ENCODE results near the gene GLP1R.
"Not testable (repeated sequence)": the region's sequence is repeated elsewhere in the genome, so short reads cannot be mapped to it uniquely, and the experiment has no call there.

Gene GLP1R

DNA sequence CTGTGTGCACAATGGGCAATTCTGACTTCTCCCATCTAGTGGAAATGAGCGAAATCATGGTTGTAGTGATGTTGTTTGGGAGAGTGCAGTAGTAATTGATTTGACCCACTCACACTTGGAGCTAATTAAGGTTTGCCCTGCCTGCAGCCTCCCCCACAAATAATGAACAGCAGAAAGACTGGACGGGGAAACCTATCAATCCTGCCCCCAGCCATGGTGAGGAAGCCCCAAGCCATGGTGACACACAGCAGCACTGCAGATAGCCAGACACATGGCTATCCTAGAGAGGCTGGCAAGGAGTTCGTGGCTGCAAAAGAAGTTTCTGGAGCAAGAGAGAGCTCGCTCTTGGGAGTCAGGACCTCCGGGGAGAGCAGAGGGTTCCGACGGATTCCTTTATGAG is 38.6 kb downstream of the GLP1R start:
- no peak for DNase-seq

DNA sequence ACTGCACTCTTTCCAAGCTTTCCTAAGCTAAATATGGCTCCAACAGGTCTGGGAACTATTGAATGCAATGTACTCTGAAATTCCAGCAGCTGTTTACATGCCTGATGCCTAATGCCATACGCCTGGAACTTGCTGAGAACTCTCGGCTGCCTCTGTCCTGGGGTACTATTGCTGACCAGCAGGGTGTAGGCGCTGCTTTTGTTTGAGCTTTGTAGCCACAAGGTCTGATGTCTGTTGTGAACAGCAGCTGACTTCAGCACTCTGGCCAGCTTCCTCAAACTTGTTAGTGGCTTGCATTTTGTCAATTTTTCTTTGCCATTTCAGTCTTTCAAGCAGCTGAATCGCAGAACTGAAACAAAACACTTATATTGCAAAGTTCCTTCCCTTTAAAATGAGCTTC is 39.8 kb downstream of the GLP1R start:
- DNase-seq = no peak

DNA sequence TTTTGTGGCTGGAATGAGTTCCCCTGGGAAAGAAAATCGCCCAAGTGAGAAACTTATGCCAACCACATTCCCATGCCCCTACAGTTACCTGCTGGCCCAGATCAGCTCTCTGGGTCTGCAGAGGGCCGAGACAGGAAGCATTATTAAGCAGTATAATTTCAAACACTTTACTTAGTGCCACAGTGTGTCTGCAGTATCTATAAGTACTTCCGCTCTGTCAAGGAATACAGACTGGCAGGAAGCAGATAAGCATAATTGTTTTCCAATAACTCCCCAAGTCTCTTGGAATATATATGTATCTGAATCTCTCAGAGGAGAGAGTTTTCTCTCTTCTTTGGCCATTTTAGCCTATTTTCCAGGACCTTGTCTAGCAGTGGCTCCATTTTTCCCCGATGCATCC is 41.5 kb downstream of the GLP1R start:
- DNase-seq = no peak

DNA sequence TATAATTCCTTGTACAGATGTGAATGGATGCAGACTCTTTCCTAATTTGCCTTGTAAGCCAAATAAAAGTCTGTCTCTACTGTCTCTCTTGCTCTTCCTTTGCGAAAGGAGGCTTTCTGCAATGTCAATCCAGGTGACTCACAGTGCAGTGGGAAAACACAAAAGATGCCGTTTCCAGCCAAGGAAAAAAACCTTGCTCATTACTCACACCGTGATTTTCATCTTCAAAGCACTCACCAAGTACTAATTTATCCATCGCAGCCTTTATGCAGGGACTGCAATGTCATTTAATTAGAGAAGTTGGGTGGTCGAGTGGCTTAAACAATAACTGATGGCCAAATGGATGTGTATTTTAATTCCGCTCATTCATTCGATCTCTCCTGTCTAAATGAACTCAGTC is 42.6 kb downstream of the GLP1R start:
- no peak for DNase-seq

DNA sequence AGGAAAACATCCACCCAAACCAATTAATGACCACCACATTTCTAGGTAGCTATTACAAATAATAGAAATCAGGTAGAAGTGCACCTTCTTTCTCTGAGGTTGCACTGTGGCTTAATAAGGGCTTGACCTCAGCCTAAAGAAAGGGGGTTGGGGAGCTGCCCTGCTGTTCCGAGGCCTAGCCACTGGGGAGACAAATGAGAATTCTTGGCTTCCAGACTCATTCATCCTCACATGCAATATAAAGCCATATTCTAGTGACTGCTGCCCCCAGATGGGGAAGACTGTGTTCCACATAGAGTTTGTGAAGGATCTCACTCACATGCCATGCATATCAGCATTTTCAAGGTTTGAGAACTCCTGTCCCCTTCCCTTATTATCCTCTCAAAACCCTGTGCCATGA is 43.5 kb downstream of the GLP1R start:
- no peak for DNase-seq

DNA sequence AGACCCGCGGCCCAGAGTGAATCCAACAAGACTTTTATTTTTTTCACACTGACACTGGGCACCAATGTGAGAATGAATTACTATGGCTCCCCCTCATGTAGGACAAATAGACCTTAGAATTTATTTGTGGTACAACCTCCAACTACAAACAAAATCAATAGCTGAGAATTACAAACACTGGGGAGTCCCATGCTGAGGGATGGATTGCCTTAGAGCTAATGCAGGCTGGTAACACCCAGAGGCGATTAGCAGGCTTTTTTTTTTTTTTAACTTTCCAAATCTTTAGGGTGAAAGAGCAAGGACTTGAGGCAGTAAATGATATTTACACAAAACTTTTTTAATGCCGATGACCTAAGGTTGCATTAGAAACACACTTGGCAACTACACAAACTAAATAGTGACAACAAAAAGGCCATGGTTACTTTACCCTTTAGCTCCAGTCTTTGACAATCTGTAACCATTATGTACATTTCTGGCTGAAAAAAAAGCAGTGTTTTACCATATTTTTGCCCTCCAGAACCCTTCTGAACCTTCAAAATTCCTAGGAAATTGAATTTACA is 44.6 kb downstream of the GLP1R start:
- DNase-seq = no peak

DNA sequence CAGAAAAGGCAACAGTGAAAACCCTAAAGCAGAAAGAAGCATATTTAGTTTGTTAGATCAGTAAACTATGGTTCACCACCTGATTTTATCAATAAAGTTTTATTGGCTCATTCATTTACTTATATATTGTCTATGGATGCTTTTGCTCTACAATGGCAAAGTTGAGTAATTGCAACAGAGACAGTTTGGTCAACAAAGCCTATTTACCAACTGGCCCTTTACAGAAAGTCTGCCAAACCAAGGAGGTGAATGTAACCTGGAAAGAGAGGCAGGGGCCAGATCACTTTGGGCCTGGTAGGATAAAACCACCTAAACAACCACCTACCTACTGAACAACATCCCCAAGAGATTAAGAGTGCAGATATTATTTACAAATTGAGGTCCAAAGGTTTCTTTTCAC is 47.0 kb downstream of the GLP1R start:
- no peak for DNase-seq

DNA sequence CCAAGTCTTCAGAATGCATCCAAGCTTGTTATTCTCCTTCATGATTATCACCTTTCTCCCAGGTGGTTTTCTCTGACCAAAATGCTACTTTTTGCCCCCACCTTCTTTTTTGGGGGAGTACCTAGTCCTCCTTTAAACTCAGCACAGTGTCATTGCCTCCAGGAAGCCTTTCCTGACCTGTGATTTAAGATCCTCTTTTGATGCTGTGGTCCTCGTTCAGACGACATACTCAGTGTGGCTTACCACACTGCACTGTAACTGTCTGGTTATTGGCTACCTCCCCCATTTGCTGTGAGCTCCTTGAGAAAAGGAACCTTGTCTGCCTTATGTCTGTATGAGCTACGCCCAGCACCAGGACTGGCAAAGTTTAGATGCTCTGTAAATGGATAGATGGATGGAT is 51.8 kb downstream of the GLP1R start:
- DNase-seq = no peak

DNA sequence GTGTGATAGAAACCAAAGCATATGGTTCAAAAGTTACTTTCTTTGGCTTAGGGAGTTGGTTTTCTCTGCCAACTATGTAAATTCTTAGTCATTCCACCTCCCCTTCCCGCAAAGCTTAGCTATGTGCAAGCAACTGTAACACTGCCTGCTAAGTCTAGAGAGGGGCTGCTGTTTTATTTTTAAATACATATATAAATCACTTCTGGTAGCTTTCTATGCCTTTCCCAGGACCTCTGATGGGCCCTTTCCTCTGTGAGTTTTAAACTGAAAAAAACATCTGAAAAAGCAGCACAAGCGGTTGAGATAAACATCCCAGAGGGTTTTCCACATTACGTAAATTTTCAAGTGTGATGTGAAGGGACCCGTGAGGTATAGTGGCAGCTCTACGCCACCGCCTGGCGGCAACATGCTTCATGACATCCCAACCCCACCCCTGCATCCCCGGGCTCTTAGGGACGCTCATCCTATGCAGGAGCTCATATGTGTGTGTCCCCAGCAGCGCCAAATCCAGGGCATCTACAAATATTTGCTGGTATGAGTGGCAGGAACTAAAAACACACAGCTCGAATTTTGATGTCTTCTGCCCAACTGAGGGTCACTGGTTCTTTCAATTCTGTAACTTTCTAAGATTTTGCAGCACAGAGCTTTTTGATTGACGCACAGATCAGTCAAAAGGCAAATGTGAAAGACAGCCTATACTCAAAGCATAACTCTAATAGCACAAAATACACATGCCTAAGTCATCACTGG is 53.7 kb downstream of the GLP1R start:
- DNase-seq = peak; percentile 22

DNA sequence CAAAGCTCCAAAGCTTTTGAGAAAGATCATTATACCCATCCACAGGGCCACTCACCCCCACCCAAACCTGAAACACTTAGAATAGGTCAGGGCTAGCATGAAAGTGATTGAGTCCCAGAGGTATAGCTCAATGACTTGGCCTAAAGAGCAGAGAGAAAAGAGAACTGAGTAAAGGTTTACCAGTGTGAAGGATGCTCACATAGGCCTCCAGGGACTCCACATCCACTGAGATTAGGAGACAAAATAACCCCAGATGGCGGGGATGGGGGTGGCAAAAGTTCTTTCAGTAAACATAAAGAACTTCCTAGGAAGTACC is 54.2 kb downstream of the GLP1R start:
- no peak for DNase-seq

DNA sequence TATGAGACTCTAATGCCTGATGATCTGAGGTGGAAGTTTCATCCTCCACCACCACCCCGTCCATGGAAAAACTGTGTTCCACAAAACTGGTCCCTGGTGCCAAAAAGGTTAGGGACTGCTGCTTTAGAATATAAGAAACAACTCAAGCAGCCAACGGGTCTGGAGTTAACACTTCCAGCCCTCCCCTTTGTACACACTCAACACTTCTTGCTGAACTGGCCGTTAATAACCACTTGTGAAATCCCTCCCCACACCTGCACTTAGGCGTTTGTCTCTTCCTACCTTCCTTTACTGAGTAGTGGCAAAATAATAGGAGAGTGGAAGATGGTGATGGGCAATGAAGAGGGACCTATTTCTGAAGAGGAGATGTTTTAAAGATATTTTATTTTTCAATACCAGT is 55.9 kb downstream of the GLP1R start:
- DNase-seq = no peak

DNA sequence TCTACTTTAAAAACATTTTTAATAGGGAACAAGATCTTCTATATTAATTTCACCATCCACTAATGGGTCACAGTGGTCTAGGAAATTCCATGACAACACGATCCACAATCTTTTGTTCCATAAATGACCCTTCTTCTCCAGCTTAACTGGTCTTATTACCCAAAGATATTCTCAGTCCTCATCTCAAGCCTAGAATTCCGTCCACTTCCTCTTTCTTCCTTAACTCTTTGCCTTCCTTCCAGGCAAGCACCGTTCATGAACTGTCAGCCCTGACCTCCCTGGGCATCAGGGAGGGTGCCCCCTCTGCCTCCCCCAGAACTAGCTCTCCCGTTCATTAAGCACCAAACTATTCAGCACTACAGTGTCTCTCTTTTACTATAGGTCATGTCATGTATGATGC is 58.5 kb downstream of the GLP1R start:
- no peak for DNase-seq

DNA sequence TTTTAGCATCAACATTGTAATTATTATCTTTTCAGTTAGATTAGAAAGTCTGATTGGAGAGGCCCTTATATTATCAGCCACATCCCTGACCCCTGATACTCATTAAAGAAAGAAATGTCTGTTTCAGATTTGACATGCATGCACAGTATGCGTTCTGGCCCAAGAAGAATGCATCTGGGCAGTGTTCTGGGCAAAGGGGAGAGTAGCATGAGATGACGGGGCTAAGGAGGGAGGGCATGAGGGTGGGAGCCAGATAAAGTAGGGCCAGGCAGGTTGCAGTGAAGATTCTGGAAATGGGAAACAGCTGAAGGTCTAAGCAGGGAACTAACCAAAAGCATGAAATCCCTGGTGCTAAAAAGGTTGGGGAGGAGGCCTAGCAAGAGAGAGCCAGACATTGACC is 59.1 kb downstream of the GLP1R start:
- DNase-seq = no peak

DNA sequence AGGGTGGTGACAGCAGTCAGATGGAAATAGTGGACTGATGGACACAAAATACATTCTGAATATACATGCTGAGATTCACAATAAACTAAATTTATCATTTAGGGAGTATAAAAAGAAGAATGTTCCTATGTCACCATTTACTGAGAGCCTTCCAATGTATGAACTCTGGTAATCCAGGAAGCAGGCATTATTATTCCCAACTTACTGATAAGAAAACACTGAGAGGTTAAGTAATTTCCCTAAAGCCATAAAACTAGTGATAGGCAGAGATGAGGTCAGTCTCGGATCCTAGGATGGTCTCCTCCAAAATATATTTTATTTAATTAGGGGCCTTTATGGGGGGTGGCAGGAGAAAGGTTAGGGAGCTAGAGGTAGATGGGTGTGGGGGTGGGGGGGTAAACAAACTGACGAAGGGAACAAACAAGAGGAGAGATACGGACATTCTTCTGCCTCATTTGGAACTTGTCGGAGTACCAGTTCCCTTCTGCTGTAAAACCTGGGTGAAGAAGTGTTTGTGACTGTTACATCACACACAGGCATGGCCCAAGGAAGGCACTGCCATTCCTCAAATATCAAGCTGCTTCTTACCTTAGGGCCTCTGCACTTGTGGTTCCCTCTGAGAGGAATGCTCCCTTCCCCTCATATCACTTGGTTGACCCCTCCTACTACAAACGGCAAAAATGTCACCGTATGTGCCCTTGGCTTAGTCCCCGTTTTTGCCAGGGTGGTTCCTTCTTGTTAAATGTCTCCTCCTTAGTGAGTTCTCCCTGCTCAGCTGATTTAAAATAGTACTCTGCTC is 59.7 kb downstream of the GLP1R start:
- DNase-seq = no peak

DNA sequence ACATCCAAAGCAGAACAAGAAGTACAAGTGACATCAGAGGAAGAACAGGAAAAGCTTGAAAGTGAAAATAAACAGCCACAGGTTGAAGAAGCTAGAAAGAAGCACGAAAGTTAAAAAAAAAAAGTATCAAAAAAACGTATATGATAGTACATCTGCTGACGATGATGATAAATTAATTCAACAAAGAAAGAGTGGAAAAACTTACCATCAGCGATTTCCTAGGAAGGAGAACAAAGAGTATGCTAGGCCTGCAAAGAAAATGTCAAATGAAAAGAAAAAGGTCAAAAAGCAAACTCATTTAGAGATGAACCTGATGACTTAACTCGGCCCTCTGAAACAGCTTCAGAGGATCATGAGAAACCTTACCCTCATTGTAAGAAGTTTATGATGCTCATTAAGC is 62.7 kb downstream of the GLP1R start:
- DNase-seq = no peak

DNA sequence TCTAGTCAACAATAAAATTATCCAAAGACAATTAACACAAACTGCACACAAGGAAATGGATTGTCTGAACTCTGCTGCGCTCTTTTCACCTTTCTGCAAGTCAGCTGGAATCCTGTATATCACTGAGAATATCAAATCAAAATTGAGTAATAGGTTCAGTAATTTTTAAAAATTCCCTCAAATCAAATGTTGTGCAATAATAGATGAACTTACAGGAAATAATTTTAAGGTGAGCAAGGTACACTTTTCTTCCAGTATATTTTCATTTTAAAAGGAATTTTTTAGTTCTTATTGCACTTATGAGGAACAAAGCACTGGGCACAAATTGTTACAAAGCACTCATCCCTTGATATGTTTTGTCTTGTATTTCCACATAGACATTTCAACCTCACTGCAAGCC is 65.2 kb downstream of the GLP1R start:
- no peak for DNase-seq

DNA sequence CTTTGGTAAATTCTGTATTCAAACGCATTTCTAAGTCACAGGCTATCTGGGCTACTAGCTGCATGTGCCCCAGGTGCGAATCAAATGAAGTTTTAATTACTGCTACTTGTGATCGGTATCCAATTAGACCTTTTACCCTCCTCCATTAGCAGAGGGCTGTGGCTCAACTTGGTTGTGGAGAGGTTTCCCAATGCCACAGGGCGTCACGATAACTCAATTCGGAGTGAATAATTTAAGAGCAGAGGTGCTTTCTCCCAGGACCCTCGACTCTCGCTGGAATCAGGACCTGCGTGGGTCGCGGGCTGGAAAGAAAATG is 65.8 kb downstream of the GLP1R start:
- DNase-seq = no peak

DNA sequence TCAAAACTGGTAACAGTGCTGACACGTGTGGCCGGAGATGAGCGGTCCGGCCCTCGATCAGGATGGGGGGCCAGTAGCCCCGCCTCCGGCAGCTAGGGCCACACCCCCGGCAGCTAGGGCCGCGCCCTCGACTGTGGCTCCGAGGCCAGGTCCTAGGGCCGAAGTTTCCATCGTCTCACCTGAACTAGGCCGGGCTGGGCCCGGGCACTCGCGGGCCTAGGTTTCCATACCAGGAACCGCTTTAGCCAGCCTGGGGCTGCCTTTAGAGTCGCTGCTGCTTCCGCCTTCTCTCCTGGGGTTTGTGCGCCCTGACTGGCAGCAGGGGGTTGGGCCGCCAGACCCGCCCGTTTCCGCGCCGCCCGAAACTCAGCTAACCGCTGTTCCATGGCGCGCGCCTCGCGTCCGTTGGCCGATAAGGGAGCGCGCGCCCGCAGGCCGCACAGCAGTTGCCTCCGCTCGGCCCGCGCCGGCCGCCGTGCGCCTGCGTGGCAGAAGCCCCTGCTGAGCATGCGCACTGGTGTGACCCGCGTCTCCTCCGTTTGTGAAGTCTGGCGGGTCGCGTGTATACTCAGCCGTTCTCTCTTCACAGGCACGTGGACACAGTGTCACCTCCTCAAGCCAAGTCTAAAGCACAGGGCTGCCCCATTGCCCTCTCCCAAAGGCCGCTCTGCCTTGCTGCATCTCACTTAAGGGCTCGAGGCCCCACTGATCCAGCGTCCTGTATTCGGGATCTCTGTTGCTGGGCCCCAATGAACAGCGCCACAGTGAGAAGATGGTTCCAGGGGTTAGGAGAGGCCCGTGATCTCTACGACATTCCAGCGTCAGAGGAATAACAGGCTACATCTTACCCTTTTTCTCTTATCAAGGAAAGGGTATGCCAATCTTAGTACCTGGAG is 66.4 kb downstream of the GLP1R start, which contains the start of gene SAYSD1:
SAYSD1 (minus strand) TSS at position 483 of the 896 bp plus-strand sequence; CDS start at position 386, 97 bp downstream.
- peak; percentile 92 for DNase-seq

DNA sequence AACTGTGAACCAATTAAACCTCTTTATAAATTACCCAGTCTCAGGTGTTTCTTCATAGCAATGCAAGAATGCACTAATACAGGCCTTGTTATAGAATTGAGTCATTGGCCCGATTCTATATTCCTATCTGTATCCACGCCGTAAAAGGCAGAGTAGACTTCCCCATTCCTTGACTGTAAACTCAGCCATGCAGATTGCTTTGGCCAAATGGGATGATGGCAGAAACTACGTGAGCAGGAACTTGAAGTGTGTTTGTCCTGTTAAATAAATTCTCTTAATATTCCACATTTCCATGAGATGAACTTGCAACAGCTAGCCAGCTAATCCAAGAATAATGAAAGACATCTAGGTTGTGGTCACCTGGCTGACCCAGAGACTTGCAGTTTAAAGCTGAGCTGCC is 70.3 kb downstream of the GLP1R start:
- no peak for DNase-seq

DNA sequence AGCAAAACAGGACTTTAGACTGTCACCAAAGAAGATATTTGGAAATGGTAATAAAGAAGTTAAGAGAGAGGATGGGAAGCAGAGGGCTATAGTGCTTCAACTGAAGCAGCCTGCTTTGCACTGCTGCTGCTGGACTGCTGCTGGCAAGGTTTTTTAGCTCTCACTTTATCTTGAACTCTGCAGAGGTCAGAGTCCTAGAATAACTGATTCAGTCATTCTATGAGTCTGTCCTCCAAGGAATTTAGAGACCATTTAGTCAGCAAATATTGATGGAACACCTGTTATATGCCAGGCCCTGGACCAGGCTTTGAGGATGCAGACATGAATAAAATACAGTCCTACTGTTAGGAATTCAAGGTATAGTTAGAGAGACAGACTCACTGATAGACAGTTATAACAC is 75.5 kb downstream of the GLP1R start:
- DNase-seq = no peak

DNA sequence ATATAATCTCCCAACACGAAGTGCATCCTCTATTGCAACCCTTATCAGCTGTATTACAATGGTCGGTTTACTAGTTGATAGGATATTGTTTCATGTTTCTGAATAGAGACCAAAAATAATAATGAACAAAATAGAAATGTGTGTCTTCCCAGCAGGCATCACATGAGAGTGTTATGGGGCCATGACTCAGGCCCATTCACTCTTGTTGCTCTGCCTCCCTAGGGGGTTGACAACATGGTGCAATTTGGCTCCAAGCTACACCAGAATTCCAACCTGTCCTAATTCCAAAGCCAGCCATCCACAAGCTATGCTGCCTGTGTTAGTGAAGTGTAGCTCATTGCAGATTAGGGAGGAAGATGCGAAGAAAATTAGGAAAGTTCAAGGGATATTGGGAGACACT is 79.5 kb downstream of the GLP1R start:
- no peak for DNase-seq

DNA sequence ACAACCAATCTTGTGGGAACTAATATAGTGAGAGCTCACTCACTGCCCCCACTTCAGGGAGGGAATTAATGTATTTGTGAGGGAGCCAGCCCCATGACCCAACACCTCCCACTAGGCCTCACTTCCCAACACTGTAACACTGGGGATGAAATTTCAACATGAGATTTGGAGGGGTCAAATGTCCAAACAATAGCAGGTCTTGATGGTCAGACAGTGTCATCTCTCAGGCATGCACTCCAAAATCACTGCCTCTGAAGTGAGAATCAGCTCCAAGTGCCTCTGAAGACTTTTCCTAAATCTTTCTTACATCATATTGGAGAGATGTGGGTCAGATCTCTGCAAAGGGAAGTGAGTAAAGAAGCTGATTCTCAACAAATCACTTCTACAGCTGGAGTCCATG is 80.3 kb downstream of the GLP1R start:
- no peak for DNase-seq

DNA sequence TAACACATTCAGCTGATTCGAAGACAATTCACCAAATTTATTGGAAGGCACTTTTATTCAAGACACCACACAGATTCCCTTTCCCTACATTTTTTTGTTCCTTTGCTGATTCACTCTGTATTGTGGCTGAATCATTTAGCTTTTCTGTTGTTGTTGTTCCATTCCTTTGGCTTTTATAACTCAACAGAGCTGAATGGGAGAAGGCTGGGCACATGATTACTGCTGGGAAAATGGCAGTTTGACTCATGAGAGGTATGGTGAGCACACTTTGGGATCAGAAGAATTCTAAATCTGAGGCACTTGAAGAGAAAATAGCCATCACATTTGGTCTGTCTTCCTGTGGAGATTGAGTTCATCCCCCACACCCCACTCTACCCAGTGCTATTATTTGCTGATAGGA is 82.1 kb downstream of the GLP1R start:
- DNase-seq = no peak

DNA sequence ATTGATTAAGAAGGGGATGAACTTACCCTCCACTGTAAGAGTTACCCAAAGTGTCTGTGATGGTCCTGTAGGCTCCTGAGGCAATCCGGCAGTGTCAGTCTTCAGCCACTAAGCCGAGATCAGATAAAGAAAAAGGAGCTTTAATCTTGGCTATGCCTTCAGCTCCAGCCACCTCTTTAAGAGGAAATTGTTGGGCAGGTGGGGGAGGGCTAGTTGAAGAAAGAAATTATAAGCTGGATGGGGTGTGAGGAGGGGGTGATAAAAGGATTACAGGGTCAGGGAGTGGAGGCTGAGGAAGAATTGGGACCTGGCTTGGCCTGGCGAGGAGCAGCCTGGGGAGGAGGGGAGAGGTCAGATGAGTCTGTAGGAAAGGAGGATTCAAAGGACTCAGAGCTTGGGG is 86.2 kb downstream of the GLP1R start:
- DNase-seq = not testable (repeated sequence)

All from activated naive CD4-positive, alpha-beta T cell treated with anti-CD3 and anti-CD28 coated beads, Interleukin-2, amount 50 U/mL, for 16 hours (primary cell).